NCI-H1694 treated with DMSO at 0.1 percent for 48 hours (cell line): ENCODE results near the gene GAREM1.

Experiments
- DNase-seq: peaks from one replicate; lab custom pipeline; 2025; lab: John Stamatoyannopoulos, UW

The GAREM1 gene

DNA sequence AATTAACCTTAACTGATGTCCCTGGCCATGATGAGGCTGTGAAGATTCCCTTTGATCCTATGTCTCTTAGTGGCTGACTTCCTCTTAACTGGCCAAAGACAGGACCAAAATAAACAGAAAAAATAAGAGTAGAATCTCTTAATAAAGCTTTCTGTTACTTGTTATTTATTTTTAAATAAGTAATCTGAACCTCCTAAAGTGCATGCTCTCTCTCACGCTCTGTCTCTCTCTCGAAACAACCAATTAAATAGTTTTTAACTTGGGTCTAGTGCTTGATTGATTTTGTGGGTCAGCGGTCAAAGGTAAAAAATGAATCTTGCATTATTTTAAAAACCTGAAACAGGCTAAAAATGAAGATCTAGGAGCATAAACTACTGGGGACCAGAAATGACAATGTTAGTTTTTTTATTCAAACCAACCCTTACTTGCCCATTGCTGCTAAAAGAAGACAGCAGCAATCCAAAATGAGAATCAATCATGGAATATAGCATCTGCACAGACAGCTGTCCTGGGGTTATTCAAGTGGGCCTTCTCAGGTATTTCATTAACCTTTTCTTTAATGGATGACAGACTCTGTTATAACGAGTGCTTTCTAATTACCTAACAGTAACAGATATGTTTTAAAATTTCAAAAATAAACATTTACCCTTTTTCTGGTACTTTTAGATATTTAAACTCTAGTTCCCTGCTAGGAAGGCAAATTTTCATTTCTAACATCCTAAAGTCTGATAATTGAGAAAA, 11.2 kb downstream of the GAREM1 start:
- DNase-seq = no peak

DNA sequence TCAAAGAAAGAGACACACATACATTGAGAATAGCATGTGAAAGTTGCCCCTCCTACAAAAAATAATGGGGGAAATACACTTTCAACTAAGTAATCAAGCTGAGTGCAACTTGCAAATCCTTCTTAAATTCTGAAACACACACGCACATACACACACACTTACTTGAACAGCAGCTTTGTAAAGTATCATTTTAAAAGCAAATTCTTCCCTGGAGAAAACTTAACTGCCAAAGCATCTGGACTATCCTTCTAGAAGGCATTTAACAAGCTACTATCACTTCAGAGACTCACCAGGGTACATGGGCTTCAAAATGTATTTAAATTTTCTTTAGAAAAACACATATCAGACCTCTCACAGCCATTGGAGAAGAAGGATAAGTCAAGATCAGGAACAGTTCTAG, 15.3 kb downstream of the GAREM1 start:
- DNase-seq = no peak

DNA sequence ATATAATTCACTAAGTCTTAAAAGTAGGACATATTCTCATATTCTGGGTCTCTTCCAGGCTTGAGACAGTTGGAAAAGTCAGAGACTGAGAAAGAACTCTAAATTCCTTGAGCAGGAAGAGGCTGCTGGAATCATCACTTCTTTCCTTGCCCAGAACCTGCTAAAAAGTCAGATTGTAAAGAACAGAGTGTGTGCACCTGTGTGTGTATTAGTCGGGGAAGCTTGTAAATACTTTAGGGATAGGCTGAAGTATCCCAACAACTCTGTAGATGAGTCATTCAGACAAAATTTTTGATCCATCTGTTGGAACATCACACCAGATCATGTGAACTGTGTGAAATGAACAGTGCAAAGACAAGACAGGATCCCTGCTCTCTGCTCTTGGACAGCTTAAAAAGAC, 16.1 kb downstream of the GAREM1 start:
- DNase-seq = no peak

DNA sequence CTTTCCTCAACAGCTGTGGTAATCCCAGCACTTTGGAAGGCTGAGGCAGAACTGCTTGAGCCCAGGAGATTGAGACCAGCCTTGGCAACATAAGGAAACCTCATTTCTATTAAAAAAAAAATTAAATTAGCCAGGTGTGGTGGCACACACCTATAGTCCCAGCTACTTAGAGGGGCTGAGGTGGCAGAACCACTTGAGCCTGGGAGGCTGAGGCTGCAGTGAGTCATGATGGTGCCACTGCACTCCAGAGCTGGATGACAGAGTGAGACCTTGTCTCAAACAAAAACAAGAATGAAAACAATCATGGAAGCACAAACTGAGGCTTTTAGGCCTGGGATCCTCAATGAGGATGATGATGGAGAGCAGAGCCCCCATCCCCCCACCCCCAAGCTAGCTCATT, 19.8 kb downstream of the GAREM1 start:
- no peak for DNase-seq

DNA sequence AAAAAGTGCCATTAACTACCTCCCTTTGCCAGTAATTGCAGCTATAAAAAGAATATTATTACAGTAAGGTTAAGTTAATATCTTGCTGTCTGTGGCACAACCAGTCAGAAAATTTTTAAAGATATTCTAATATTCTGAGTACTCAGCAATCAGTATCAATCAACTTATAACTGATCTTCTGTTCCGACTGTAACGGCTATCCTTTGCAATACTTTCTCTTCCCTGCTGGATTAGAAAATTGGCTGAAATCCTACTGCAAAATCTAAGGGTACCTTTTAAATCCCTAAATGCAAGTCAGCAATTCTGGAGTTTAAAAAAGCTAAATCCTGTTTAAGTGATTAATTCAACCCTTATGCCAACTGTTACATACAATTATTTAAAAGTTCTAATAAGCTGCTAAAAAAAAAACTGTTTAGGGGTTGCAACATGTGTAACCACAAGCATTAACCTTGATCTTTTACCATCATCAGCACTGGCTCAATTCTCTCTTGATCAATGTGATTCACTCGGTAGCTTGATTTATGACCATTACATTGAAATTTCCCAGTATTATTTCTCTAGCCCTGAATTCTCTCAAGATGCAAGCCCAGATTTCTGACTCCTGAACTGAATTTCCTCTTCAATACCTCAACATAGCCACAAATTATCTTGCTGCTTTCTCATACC, 20.5 kb downstream of the GAREM1 start:
- DNase-seq = no peak

DNA sequence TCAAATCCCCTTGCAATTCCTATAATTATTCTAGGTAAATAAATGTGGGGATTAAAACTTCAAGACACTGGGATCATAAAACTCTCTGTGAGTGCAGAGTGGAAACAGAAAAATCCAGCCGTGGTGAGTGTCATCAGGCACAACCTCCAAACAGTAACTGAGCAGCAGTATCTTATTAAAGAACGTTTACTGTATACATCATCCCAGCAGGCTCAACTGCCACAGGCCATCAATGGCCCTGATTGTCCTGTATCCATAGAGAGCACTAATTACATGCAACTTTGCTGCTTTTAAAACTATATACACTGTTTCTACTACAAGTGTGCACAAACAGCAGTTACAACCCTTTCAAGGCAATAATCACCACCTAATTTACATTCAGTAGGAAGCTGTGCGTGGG, 23.9 kb downstream of the GAREM1 start:
- no peak for DNase-seq

DNA sequence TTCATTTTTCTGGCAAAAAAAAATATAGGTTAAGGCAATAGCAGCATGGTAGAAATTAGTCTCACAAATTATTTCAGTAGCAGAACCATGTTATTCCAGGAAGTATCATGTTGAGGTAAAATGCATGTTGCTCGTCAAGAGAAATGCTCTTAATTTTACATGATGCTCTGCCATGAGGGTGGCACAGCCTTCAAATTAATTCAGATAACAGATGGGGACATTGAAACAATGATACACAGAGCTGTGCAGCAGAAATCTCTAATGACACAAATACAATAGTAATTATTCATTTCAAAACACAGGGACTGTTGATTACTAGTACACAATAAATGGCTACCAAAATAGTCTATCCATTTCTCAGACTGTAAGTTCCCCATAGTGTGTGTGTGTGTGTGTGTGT, 24.8 kb downstream of the GAREM1 start:
- no peak for DNase-seq

DNA sequence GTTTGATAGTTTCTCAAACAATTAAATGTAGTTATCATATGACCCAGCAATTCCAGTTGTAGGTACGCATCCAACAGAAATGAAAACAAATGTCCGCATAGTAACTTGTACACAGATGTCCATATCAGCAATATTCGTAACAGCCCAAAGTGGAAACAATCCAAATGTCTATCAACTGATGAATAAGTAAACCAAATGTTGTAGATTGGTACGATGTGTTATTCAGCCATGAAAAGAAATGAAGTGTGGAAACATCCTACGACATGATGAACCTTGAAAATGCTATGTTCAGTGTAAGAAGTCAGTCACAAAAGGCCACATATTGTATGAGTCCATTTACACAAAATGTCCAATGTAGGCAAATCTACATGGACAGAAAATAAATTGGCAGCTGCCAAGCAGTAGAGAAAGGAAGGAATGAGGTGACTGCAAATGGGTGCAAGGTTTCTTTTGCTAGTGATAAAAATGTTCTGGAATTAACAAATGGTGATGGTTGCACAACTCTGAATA, 26.9 kb downstream of the GAREM1 start:
- DNase-seq = no peak

DNA sequence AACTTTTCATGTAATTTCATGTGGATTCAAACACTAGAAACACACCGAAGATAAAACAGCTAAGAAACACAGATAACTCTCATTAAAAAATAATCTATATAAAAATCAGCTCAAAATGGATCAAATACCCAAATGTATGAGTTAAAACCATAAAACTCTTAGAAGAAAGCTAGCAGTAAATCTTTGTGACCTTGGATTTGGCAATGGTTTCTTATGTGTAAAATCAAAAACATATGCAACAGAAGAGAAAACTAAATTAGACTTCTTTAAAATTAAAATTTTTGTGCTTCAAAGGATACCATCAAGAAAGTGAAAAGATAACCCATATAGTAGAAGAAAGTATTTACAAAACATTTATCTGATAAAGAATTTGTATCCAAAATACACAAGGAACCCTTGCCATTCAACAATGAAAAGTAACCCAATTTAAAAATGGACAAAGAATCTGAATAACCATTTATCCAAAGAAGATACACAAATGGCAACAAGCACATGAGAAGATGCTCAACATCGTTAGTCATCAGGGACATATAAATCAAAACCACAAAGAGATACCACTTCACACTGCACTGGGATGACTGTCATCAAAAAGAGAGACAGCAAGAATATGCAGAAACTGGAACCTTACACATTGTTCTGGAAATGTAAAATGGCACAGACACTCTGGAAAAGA, 27.5 kb downstream of the GAREM1 start:
- DNase-seq = no peak

DNA sequence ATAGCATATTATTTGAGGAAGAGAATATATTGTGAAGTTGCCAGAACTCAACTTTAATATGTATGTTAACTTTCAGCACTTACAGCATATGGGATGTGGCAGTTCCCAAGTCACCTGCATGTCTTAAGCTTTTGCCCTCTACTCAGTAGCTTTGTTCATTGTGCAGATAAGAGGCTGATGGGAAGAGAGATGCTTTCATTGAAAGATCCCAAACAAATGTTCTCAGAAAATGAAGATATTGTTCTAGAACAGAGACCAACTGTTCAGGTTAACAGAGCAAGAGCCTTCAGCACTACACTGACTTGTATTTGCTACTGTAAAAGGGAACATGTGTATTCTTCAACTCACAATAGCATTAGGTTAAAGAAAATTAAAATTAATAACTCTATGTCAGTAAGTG, 28.1 kb downstream of the GAREM1 start:
- DNase-seq = no peak

DNA sequence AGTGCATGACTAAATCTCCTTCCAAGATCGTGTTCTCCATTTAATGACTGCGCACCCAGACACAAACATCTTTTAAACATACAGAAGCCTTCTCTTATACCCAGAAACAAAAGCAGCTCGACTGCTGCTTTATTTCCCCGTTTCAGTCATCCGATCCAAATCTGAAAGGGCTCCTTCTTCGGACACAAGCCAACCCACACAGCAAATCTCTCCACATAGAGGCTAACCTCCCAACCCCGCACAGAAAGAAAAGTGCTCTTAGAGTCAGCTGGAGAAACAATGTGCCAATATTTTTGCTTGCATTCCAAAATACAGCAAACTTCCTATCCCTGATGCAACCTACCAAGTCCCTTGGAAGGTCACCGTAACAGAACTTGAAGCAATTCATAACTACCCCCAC, 29.1 kb downstream of the GAREM1 start:
- DNase-seq = no peak

DNA sequence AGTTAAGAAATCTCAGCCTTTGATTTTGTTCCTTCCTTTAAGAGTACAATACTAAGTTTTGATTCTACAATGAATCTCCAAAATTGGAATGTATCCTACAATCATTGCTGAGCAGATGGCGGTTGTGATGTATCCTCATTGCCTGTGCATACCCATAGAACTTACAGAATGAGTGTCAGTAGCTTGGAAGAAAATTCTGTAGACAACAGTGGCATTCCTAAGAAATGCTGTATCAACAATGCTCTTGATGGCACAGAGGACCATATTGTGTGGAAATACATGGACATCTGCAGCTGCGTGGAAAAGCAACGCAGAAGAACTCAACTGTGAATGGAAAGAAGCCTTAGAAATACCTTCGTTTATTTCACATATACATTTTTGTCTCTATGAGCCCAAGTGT, 30.2 kb downstream of the GAREM1 start:
- DNase-seq = no peak

DNA sequence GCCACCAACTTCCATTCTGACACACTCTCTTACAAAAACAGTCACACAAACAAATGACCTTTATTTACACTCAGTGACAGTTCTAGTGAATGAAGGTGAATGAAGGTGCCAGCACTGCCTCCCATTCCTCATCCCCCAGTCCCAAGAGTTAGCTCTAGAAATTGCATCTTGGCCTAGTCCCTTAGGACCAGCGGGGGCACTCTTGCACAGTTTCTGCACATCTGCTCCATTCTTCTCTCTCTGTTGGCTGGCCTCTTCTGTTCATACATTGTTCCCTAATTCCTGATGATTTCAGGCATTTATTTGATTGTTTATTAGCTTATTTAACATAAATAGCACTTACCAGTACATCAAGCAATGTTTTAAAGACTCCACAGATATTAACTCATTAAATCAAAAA, 30.9 kb downstream of the GAREM1 start:
- no peak for DNase-seq

DNA sequence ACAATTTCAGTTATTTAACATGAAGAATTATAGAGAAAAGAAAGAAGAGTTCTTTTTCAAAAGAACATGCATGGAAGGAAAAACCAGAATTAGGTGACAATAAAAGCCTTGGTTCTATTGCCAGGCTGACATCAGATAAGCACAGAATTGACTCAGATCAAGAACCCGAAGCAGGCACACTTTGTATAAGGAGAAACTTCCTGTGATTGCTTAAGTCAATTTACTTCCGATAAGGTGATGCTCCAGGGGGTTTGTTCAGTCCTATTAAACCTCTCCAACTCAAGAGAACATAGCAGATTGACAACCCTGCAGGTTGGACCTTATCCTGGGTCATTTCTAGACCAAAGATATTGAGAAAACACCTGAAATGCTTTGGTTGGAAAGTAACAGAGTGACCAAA, 31.4 kb downstream of the GAREM1 start:
- no peak for DNase-seq

DNA sequence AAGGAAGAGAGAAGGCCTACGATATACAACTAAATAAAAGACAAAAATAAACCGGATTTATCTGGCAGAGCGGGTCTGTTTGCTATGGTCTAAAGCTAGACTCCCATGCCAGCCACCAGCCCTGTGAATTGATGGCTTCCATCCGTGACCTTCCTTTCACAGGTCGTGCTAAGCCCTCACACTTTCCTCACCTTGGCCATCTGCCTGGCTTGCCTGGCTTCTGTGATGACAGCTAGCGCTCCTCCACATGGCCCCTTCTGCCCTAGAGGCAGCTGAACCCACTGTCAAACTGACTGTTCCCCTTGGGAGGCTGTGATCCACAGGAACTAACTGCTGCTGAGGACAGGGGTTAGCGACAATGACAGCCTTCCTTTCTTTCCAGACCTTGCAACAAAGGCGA, 32.5 kb downstream of the GAREM1 start:
- DNase-seq = no peak

DNA sequence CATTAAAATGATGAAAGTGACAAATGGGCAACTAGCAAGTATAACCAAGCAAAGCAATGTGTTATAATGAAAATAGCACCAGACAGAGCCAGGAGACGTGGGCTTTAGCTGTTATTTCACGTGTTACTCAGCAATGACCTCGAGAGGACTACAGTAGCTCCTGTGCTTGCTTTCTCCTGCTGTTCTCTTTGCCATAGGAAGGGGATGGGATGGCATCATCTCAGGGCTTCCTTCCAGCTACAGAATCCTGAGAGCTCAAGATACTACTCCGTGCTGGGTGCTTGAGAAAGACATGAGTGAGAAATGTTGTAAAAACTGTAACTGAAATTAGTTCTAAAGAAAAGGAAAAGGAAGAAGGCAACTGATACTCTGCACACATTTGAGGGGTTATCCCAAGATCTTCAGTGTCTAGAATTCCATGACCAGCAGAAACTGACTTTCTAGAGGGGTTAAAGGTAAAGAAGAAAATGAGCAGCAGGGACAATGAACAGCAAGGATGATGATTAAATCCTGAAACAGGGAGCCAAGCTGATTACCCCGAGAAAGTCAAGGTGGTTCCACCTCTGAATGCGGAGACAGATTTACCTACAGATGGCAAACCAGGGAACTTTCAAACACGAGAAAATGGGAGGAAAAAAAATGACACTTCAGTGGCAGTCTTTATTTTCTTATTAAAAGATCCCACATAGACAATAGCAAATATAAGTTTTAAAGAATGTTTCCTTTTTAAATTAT, 33.4 kb downstream of the GAREM1 start:
- no peak for DNase-seq

DNA sequence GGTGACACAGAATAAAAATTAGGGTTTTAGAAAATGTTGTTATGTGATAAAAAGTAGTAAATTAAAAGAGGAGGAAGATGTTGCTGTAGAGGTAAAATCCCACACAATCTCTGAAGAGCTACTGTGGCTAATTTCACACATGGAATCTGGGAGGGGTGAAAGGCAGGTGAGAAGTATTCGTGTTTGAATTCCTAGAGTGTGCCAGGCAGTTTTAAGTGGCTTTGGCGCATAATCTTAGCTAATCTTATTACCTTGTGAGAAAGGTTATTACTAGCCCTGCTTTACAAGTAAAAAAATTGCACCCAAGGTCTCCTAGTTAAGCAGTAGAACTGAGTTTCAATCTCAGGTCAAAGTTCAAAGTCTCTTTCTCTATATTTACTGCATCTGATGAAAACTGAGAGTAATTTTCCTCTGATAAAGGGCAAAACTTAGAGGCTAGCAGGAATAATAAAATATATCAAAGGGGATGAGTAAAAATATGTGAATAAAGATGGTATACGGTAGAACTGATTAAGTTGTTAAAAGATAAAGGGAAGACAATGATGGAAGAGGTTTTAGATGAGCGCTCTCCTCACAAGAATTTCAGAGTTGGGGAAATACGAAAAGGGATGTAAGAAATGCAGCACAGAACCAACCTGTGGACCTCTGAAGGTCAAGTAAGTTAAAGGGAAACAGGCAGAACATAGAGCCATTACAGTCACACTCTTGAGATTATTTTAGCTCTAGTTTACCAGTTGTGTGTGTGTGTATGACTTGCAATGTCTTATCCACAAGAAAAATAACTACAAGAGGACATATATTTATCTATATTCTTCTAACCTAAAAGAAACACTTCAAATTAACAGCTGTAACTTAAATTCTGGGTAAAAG, 34.8 kb downstream of the GAREM1 start:
- DNase-seq = no peak

DNA sequence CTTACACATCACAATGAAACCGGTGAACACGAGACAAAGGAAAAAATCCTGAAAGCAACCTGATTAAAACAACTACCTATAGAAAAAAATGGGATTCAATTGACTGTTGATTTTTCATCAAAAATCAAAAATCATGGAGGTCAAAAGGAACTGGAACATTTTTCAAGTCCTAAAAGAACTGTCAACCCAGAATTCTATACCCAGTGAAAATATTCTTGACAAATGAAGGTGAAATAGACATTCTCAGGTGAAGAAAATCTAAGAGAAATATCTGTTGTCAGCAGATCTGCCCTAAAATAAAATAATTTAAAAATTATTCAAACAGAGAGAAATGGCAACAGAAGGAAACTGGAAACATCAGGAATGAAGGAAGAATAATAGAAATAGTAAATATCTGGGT, 38.9 kb downstream of the GAREM1 start:
- no peak for DNase-seq

DNA sequence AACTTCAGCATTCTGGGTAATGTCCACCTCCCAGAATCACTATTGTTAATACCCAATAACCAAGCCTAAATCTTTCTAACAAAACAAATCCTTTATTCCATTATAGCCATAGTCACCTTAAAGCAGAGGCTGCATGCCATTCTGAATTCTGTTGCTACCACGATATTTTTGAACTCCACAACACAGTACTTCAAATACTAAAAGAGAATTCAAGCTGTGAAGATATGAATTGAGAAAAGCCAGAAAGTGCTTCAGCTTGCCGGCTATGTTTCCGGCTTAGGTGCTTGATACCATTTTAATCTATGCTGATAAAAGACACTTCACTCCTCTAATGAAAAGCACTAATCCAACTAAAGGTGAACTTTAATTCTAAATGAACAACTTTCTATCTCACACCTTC, 41.3 kb downstream of the GAREM1 start:
- no peak for DNase-seq

DNA sequence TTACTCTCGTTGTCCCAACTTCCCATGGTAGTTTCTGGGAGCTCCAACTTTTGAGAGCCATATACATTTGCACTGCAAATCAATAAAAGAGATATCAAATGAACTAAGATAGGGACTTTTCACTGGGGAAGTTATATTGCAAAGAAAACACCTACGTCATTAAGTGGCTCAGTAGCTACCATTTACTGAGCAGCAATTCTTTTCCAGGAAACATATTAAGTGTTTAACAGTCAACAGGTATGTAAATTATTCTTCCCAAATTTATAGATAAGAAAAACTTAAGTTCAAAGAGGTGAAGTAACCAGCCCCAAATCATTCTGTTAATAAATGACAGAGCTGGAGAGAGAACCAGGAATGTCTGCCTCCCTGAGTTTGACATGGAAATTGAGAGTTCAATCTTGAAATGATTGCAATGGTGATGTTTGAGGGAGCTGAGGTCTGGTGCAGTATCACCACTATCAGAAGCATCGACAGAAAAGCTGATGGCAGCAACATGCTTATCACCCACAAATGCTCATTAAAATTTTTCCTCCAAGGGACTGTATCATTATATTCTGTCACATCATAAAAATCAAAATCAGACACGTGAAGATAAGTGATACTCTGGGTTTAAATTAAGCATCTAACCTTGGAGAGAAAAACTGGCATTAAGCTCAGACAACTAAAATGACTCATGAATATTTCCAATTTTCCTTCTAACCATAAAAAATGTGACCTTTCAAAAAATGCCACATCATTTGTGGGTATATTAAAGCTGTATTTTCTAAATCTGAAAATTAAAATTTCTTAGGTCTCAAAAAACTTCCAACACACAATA, 43.4 kb downstream of the GAREM1 start:
- no peak for DNase-seq

DNA sequence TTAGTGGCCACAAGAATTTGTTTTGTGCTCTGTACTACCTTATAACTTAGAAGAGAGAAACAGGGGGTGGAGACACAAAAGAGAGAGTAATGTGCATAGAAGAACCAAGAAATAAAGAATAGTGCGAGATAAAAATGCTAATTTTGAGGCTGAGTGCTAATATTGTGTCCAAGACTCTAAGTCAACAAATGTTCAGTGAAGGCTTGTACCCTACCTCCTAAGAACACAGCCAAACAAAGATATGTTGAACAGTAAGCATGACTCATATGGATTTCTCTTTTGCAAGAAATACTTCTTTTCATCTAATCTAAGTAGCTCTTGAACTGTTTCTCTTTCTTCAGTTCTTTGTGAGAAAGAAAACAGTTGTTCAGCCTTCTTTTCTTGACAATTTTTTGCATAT, 45.2 kb downstream of the GAREM1 start:
- DNase-seq = no peak
